GM19452 (cell line): ENCODE results near the gene FOSL2.
"Not testable (repeated sequence)": the region's sequence is repeated elsewhere in the genome, so short reads cannot be mapped to it uniquely, and the experiment has no call there.

Experiments
- ATAC-seq: cut with Tn5 transposase; IDR thresholded peaks from one replicate; pipeline ENCODE4 v1.9.1; 2021; ENCODE audit not compliant: unreplicated experiment

Gene FOSL2

DNA sequence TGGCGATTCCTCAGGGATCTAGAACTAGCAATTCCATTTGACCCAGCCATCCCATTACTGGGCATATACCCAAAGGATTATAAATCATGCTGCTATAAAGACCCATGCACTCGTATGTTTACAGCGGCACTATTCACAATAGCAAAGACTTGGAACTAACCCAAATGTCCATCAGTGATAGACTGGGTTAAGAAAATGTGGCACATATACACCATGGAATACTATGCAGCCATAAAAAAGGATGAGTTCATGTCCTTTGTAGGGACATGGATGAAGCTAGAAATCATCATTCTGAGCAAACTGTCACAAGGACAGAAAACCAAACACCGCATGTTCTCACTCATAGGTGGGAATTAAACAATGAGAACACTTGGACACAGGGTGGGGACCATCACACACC is 20.9 kb upstream of the FOSL2 start:
- not testable (repeated sequence) for ATAC-seq

DNA sequence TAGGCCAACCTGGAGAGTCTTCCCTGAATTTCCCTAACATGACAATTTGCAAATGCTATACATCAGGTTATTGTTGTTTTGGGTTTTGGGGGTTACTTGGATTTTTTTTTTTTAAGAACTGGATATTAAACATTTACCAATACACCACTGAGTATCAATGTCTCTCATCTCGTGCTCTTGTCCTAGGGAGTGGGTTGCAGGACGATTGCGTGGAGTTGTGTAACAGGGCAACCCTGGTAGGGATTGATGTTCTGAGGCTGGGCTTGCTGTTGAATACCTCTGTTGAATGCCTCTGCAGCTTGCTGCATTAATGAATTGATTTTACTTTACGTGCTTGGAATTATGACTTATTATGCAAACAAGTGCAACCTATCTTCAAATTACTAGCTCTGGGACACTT is 18.8 kb upstream of the FOSL2 start:
- ATAC-seq = no peak

DNA sequence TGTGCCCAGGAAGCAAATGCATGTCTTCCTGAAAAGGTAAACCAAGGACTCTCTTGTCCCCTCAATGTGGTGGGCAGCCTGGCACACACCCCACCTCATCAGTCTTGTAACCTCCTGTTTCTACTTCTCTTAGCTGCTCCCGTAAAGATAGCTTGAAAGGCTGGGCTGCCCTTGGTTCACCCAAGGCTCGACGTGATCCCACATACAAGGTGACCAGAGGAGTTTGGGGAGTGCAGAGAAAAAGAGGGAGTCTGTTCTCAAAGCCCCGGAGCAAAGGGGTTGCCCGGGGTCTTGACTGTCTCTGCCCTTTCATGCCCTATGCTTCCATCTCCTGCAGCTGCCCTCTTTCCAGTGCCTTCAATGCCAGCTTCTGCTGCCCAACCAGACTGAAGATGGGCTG is 18.3 kb upstream of the FOSL2 start:
- ATAC-seq = no peak

DNA sequence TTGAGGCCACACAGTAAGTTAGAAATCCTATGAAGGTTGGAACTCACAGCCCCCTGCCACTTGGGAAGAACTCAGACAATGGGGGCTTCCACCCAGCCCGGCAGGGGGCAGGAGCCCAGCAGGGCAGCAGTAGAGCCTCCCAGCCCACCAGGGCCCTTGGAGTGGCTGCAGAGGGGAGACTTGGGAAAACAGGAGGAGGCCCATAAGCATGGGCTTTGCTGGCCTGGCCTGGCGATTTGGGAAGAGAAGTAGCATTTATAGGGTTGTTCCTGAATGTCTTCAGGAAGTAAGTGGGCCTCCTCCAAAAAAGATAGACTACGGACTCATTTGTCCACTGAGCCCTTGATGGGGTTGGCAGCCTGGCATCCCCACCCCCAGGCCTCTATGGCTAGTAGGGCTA is 17.4 kb upstream of the FOSL2 start:
- no peak for ATAC-seq

DNA sequence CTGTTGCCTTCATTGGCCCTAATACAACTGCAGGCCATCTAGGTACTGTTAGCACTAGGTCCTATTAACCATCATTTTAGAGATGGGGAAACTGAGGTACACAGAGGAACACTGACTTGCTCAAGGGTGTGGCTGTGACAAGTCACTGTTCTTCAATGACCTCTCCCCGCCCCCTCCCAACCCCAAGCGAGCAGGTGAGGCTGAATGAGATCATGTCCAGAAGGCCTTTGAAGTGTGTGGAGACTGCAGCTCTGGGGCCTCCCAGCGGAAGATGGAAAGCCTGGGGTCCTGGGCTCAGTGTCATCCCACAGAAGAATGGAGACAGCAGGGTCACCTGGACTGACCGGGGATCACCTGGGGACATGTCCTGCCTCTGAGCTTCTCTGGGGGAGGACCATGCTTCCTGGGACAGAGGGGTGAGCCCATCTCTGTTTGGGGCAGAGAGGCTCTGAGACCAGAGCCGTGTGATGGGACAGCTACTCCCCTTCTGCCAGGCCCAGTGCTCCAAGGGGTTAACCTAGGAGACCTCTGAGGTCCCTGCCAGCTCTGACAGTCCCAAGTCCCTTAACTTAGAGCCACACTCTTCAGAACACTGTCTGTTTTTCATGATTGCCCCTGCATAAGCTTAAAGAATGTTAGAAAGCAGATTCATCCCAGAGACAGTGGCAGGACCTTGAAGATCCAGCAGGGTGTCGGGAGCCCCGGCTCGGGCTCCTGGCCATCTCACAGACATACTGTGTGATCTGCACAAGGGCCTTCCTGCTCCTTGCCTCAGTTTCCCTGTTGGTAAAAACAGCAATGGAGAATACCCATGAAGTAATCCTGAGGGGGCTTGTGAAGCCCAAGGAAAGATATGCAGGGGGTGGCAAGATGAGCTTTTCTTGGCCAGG is 16.7 kb upstream of the FOSL2 start:
- ATAC-seq = no peak

DNA sequence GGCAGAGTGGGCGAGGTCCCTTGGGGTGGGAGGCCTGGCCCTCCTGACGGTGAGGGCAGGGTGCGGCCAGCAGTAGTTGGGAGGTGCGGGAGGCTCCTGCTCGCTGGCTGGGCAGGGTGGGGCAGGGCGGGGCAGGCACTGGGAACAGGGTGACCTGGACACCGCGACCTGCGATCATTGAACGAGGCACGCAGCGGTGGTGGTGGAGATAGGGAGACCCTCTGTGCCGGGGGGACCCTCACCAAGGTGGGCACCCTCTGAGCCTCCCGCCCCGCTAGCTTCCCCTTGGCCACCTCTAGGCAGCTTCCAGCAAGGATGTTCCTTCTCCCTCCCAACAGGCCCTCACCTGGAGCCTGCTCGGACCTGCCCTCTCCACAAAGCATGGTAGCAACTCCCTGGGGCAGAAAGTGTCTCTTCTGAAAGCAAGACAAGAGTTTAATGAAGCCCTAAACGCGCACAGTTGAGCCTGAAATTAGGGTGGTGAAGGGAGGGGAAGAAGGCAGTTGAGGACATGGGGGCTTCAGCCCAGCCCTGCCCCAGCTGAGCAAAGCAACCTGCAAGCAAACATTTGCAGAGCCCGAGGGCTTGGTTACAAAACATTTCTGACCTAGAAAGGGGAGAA is 15.4 kb upstream of the FOSL2 start:
- no peak for ATAC-seq

DNA sequence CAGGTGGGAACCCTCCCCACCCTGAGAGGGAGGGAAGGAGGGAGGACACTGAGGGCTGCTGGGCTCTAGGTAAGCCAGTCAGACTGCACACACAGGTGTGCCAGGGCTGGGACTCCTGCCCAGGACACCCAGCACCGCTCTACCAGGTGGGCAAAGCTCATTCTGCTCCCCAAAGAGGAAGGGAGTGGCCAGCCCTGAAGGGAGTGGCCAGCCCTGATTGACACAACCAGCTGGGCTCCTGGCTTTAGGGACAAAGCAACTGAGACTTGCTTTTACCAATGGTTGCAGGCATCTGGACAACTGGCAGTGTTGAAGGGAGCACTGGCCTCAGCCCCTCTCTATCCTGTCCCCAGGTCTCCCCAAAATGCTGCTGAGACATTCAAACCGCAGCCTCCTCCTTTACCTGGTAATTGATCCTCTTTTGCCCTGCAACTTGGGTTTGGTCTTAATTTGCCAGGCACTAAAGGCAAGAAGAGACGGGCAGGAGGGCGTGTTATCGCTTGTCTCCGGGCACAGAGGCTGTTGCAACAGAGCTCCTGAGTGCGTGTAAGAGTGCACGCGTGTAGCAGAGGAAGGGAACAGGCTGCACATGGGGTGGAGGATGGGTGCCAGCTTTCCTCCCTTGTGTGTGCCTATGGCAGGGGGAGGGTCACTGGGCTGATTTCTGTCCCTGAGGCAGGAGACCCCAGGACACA is 14.5 kb upstream of the FOSL2 start:
- ATAC-seq = no peak

DNA sequence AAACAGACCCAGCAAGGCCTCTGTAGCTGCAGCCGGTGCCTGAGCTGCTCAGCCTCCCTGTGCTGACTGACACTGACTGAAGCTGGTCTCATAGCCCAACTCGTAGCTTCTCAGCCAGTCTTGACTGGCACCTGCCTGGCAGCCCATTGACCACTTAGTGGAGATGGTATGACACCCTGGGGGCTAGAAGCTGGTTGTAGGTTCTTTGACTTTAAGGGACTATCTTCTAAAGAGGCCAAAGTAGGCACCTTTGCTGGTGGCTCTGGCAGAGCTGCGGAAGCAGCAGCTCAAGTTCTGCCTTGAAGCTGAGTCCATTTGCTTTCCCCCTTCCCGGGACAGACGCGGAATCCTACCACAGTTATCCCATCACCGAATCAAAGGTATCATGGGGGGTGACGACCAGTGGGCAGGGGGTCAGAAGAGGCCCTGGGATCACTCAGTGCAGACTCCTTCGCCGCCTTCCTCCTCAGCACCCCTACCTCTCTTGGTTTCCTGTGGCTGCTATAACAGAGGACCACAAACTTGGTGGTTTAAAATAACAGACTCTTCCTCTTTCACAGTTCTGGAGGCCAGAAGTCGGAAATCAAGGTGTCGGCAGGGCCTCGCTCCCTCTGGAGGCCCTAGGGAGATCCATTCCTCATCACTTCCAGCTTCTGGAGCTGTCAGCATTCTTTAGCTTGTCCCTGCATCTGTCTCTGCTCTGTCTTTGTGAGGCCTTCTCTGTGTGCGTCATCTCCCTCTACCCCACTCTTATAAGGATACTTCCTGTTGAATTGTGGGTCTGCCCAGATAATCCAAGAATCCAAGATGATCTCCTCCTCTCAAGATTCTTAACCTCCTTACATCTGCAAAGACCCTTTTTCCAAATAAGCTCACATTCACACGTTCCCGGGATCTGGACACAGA is 13.7 kb upstream of the FOSL2 start:
- no peak for ATAC-seq

DNA sequence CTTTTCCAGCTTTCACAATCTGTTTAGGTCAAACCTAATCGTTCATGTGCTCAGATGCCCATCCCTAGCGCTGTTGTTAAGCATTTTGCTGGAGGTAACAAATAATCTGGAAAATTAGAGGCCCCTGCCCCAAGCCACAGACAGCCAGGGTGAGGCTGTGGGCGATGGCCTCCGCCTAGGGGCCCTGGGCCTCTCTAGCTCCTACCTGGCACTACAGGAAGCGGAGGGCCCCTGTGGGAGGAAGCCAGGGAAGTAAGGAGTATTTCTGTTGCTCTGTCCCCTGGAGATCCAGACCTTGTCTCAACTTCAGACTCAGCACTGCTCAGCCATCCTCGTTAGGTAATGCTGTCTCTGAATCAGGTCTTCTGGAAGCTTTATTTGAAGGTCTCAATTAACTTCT is 12.4 kb upstream of the FOSL2 start:
- ATAC-seq = no peak

DNA sequence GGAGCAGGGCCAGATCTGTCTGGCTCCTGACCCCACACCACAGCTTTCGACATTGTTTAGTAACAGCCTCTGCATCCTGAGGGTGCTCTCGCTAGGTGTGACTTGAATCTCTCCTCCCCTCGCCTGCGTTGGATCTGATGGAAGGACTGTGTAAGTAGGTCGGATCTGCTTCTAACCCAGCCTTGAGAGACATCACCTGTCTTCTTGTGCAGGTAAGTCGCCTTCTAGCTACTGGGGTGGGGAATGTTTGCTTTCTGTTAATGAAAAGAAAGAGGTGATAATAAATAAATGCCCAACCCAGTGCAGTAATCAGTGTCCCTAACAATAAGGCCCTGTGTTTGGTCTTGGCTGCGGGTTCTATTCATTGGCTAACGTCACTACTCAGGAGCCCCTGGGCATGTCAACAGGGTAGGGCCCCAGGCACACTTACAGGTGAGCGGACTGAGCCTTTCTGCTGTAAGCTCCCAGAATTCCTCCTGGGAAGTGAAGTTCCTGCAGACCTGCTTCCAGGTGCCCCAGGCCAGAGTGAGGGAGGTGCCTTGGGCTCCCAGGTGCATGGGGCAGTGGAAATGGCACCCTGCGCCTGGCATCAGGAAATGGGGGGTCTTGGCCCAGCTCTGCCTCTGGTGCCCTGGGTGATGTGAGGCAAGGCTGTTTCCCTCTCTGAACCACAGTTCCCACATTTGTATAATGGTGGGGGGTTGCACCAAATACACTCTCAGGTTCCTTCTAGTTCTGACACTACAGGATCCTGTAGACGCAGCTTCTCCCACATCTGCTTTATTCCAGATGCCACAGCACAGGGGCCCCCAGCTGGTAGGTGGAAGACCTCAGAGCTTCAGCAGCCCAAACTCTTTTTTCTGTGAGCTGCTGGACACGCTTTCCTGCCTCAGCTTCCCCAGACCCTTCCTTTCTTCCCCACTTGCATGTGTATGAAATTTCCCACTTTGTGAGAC is 11.2 kb upstream of the FOSL2 start:
- ATAC-seq = no peak

DNA sequence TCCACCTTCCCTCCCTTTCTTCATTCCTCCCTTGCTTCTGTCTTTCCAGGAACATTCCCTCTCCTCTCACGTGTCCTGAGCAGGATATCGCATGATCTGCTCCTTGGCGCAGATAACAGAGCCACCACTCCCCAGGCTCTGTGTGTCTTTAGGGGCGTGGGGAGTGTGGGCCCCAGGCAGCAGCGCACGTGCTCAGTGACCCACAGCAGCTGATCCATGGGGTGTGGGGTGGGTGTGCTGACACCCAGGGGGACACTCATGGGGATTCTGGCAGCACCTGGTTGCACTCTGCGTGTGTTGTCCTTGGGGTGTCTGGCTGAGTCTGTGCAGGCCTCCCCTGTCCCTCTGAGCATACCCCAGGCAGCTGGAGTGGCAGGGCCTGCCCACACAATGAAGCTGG is 9.9 kb upstream of the FOSL2 start:
- no peak for ATAC-seq

DNA sequence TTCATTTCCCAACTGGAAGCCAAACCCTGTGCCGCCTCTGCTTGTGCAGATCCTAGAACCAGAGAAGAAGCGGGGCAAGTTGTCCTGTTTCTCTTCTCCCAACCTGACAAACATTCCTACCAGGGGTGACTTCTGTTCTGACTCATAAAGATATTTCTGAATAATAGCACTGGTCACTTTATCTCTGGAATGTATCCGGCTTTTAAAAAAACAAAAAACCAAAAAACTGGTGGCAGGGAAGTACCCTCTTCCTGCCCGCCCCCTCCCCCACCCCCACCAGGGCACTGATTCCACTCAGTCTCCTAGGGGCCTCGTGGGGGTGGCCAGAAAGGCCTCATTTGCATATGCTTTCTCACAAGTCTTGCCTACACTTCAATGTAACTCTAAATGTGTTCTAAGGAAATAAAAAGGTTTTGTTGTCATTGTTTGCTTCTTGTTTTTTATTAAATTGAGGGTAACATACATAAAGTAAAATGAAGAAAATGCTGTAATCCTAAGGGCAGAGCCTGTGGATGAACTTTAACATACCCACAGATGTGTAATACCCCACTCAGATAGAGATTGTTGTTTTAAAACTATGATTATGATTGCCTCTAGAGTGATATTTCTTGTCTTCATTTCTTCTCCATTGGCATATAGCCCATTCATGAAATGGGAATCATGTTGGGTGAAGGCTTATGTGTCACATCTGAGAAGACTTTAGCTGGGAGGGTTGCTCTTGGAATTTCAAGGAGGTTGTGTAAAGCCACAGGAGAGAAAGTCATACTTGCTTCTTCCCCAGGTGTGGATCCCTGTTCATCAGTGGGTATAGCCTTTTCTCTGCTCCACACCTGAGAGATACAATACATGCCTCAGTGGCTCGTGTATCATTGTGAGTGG is 5.3 kb upstream of the FOSL2 start:
- no peak for ATAC-seq

DNA sequence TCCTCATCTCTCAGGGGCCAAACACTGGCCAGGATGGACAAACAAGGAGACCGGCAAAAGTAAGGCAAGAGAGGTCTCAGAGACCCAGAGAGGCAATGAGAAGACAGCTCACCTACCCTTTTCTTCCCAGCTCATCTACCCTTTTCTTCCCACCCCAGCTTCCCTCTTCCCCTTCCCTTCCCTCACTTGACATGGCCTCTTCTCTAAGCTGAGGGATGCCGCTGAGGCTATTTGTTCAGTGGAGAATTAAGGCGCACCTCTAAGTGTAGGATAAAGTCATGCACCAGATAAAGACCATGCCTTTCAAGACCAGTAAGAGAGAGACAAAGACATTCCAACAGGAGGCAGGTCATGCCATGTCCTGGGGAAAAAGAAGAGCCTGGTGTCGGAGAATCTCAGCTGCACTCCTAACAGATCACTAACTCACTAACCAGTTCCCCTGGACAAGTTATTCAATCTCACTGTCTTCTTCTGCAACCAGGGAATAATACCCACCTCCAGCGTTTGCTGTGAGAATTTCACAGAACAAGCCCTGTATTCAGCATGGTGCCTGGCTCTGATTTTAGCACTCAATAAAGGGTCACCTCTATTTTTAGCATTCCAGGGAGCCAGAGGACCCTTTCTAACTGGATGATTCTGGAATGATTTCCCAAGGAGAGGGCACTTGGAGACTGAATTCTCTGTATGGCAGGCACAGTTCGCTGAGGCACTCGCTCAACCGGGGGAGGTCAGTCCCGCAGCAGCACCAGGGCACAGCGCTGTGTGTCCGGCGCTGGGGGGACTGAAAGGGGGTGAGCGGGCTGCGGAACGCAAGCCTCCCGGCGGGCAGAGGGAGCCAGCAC is 3.0 kb upstream of the FOSL2 start:
- no peak for ATAC-seq

DNA sequence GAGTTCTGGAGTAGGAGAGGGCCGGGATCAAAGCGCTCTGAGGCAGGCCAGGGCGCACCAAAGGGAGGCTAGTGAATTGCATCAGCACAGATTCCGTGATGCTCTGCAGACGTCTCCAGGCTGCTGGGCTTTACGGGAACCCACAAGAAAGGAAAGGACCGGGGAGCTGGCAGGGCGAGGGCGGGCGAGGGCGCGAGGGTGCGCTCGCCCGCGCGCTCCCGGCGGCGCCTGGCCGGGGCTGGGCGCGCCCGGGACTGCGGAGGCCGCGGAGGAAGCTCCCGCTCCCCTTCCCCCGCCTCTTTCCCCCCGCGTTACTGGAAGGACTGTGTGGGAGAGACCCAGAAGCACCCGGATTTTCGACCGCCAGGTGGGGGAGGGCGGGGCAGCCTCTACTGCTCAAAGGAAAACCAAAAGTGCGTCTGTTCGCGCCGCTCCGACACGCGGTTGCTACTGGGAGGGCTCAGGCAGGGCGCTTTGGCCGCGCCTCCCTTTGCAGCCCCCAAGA is 2.4 kb upstream of the FOSL2 start:
- no peak for ATAC-seq

DNA sequence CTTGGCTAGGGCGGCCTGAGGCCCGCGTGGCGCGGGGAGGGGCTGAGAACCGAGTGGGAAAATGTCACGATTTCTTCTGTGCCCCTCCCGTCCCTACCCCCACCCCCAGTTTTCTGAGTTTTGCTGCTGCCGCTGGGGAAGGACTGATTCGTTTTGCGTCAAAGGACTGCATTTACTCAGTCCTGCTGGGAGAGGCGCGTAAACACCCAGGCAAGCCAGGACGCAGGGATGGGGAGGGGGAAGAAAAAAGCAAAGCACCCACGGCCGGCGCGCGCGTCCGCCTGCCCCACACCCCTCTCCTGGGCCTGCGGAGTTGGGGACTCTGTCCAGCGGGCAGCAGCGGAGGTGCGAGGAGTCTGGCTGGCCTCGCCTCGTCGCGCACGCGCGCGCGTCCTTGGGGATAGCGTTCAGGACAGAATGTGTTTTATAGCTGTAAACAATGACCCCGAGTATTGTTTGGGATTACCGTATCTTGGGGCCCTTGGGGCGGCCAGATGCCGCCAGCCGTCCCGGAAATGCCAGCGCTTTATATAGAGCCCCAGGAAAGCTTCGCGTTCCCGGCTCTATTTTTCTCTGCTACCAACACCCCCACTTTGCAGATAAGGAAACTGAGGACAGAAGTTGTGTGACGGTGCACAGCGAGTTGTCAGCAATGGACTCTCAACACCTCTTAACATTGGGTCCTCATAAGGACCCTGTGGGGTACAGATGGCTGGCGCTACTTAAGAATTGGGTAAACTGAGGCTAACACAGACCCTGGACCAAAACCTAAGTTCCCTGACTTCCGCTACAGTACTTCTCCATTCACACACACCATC is 1.7 kb upstream of the FOSL2 start:
- no peak for ATAC-seq

DNA sequence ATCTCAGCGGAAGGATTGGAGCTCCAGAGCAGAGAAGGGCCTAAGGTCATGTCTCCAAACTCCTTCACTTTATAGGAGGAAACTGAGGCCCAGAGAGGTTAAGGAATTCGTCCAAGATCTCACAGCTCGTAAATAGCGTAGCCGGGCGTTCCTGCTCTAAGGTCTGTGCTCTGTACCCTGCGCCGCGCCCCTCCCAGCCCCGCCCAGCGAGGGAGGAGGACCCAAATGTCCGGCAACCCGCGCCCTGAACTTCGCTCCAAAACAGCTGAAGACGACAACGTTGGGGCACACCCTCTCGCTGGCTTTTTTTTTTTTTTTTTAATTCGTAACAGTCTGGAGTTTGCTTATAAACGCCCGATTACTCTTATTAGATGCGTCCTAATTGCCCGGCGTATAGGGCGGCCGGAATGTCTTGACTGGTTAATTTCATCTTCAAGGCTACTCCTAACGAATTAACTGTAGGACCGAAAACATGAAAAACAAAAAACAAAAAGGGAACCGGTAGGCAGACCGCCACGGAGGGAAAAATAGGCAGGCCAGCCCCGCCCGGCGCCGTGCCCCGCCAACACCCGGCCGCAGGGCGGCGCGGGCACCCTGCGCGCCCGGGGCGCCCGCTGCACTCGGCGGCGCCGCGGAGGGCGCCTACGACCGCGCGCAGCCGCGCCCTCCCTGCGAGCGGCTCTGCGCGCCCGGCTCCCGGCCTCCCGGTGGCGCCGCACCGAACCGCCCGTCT is 928 bp upstream of the FOSL2 start:
- ATAC-seq = peak; percentile 39
